HG03139 (cell line): Measurements from ENCODE around the gene PATJ.

ENCODE experiments used
- ATAC-seq: cut with Tn5 transposase; IDR thresholded peaks from one replicate; pipeline ENCODE4 v1.9.1; 2021; ENCODE audit not compliant: unreplicated experiment

Gene PATJ

DNA sequence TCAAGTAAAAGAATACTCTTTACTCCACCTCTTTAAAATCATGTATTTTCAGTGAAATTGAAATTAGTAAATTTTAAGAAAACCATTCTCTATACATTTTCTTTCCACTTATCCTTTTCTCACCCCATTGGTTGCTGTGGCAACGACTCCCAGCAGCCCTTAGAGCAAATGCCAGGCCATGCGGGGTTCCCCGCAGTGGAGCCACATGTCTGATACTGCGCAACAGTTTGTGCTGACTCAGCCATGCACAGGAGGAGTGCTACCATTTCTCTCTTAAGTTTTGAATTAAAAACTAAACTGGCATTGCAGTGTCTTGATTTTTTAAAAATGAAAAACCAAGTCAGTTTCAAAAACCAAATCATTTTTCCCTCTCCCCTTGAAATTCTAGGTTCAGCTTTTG lies 238.3 kb downstream of the PATJ start:
- no peak for ATAC-seq

DNA sequence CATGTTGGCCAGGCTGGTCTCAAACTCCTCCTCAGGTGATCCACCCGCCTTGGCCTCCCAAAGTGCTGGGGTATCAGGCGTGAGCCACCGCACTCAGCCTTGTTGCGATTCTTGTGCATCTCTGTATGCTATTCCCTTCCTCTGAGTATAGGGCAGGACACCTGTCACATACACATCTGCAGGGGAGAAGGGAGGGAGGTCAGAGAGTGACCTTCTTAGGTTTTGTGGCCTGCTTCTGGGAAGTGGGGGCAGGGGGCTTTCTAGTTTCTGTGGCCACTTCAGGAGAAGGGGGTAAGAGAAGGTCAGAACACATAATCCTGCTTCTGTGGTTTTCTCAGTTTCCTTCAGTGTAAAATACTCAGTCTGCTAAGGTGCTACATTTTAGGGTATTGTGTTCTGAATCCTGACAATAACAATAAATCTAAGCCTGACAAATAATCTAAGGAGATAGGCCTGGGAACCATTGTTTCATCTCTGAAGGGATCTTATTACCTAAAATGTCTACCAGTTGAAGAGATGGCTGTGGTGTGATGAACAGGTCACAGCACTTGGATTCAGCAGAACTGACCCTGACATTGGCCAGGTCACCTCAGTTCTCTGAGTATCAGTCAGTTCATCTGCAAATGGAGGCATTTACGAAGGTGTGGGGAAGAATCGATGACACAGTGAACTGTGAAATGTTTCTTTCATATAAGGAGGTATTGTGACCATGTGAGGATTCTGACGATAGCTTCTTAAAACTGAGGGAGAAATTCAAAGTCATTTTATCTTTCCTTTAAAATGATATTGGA lies 239.8 kb downstream of the PATJ start:
- no peak for ATAC-seq

DNA sequence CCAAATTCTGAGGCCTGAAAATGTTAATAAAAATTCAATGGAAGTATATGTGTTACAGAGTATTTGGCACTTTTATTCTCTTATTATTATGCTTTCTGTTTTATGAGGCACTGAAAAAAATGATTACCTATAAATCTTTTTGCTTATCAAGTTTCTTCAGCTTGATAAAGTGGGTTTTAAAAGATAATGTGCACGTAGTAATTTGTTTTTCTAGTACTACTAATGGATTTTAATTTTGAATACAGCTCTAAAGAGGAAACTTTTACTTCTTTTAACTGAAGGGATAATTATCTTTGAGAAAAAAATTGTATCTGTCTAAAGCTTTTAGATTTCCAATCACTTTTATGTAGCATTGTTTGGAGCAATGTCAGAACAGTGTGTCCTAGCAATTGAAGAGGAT lies 241.0 kb downstream of the PATJ start:
- ATAC-seq: no peak

DNA sequence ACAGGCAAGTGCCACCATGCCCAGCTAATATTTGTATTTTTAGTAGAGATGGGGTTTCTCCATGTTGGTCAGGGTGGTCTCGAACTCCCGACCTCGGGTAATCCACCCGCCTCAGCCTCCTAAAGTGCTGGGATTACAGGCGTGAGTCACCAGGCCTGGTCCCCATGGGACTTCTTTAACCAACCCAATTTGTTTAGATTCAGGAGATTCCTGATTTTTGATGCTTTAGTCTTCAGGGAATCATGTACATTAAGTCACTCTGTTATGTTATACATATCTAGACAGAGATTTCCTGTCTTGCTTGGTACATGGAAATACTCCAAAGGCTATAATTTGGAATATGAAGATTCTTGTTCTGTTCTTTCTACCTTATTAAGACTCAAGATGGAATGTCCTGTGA lies 250.0 kb downstream of the PATJ start:
- ATAC-seq: no peak

DNA sequence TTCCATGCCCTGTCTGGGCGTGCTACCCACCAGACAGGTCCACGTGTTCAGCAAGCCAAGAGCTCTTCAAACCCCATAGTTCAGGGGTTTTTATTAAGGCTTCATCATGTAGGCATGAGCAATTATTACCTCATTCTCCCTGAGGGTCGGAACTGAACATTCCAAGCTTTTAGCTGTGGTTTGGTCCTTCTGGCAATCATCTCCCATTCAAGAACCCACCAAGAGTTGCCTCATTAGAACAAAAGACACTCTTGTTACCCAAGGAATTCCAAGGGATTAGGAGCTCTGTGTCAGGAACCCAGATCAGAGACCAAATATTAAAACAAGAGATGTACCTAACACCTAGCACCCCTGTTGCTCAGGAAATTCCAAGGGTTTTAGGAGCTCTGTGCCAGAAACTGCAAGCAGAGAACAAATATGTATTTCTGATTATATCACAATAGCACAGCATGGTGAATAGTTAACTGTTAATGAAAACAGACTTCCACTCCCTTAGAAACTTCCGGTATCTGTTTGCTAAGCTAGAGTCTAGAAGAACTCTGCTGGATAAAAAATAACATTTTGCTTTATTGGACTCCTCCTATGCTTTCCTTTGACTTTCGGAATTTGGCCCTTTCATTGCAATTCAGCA lies 251.2 kb downstream of the PATJ start:
- no peak for ATAC-seq

DNA sequence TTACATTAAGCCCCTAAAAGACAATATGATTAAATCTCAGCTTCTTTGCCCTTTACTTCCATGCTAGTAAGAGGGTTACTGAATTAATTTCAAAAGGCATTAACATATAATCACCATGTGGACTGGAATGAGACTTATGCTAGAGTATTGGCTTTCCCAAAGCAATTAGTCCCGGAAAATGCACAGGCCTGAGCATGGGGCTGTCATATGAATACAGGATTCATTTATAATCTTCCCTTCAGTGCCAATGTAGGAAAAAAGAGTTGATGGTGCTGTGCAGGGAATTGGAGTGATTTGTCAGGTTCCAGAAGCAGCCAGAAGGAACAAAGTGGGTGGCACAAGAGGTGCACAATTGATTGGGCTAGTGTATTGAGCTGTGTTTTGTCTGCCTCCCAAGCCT lies 253.4 kb downstream of the PATJ start:
- ATAC-seq: no peak

DNA sequence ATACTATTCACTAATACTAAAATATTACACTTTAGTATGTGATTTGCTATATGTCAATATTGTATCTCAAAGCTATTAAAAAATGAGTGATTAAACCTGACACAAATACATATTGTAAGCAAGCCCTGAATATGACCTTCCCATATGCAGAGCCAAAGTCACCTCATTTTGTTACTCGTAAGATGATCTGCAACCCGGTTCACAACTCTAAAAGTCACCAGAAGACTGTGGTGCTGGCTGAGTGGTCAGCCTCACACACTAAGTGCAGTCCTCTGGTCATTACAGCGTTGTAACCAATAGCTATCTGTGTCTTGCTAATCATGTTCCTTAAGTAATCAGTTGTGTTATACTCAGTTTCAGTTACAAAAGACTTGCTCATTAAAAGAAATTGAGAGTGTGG lies 254.8 kb downstream of the PATJ start:
- no peak for ATAC-seq

DNA sequence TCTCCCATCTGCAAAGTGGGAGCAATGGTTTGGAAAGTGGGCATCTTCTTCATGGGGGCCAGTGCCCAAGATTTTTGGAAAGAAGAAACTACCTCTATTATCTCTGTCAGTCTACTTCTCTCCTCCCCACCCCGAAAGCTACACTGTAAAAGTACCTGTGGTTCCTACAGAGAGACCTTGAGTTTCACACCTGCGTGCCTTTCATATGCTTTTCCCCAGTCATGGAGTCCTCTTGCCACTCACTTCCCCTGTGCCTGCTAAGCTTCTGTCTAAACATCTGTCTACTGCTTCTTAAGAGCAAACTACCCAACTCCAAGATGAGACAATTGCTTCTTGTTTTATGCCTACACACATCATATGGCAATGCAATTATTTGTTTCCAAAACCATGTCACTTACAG lies 261.5 kb downstream of the PATJ start:
- ATAC-seq: no peak

DNA sequence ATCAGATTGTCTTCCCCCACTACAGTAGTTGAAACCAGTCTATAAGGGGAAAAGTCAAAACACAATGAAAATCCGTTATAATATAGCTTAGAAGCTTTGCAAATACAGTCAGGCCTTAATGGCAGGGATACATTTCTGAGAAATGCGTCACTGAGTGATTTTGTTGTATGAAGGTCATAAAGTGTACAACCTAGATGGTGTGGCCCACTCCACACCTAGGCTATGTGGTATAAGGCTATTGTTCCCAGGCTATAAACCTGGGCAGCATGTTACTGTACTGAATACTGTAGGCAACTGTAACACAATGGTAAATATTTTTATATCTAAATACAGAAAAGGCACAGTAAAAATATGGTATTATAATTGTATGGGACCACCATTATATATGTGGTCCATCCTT lies 264.4 kb downstream of the PATJ start:
- no peak for ATAC-seq

DNA sequence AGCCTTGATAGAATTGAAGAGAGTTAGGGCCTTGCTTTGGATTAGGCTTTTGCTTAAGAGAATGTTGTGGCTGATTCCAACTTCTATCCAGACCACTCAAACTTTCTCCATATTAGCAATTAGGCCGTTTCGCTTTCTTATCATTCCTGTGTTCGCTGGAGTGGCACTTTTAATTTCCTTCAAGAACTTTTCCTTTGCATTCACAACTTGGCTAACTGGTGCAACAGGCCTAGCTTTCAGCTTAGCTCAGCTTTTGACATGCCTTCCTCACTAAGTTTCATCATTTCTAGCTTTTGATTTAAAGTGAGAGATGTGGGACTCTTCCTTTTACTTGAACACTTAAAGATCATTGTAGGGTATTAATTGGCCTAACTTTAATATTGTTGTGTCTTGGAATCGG lies 268.7 kb downstream of the PATJ start:
- no peak for ATAC-seq

DNA sequence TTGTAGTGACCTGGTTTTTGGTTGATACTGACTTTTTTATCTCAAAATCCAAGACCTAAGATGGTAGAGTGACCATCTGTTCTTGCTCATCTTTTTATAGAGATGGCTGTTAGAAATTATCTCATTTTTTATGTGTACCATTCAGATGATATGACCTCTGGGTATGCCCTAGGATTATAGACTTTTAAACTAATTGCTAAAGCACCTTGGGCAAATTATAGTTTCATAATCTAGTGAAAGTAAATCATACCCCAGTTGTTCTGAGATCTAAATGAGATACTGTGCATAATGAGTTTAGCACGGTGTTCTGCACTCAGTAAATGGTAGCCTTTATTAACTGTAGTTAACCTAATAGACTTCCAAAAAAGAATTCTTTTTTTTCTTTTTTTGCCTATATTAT lies 269.8 kb downstream of the PATJ start:
- no peak for ATAC-seq

DNA sequence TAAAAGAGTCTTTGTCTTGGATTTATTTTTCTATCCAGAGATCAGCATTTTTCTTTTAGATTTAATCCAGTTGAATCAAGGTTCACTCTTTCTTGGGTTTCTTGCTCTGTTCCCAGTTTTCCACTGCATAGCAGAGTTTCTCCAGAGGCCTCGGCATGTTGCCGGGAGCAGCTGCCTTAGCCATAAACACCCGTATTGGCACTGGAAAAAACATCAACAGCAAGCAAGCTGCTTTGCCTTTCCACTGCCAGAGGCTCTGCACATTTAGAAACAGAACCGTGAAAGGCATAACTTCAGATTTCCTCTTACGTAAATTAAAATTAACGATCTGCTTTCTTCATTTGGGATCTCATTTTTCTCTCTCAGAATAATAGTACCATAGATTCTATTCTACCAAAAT lies 270.6 kb downstream of the PATJ start:
- no peak for ATAC-seq

DNA sequence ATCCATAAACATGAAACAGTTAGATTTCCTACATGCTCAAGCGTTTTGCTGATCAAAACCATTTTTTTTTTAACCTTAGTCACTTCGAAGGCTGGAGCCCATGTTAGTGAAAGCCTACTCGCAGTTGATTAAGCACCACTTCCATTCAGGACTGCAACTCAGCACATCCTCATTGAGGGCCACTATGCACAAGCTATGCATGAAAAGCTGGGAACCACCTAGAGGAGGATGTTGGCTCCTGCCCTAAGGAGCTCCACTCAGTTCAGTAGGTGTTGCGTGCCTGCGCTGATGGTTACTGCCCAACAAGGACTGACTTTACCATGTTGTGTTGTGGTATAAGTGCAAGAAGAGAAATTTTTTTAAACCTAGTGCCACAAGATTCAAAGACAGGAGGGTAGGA lies 271.0 kb downstream of the PATJ start:
- ATAC-seq: no peak

DNA sequence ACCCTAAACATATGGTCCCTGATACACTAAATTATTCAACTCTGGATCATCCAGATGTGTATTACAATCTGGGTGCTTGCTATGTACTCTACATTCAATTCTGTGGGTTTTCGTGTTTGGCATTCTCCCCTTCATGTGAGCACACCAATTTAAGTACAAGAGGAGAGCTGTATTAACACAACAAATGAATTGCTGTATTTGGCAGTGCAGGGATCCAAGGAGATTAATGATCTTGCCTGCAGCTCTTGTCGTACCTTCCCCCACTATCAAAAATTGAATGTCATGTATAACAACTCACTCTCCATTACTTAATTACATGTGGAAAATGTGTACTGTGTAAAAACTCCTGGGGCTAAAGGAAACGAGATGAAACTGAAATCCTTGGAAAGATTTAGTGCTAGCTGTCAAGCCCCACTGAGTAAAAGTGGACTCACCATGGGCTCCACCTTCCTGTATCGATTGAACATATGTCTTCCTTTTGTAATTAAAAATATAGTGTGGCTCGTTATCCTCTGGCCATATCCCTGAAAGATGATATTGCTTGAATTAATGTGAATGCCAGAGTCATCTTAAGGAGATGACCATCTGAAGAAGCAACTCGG lies 280.2 kb downstream of the PATJ start:
- ATAC-seq: no peak

DNA sequence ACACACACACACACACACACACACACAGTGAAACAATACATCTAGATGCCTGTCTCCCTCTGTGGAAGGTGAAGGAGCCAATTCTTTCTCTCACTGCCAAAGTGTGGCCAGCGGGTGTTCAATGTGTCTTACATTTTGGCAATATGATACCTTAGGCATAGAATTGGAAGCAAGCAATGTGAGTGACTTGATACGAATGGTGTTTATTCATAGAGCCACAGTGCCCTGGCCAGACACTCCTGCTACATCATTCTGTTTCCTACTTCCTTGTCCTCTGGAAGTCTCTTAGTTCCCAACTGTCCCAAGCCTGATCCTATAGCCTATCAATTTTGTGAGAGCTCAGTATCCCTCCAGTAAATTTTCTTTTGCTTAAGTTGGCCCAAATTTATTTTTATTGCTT lies 282.4 kb downstream of the PATJ start:
- no peak for ATAC-seq

DNA sequence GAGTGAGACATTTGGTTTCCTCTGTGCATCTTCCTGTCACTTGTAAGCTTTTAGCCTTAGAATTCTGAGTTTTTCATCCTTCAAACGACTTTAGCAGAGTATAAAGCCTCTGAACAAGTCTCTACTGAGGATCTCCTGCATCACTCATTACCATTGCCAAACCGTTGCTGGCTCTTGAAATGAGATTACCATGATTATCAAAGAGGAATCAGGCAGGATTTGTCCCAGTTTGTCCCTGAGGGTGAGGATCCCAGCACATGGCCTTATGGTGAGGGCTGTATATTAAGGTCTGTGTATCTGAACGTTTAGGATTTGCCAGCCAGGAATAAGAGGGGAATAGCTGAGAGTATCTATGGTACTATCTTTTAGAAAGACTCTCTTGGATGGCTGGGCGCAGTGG lies 282.9 kb downstream of the PATJ start:
- ATAC-seq: no peak

DNA sequence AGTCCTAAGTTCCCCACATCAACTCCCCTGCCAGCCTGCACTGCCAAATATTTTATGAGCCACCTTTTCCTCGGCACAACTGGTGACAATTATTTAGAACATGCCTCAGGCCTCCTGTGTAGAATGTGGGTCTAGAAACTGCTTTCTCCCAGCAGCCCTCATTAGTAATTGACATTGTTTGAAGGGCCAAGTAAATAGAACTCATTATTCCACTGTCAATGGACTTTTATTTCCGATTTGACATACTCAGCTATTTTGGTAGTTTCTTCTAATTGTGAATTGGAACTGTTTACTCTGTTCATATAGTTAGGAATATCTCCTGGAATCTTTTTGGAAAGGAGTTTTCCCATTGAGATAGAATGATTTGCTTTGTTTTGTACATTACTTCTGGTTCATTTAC lies 283.6 kb downstream of the PATJ start:
- no peak for ATAC-seq

DNA sequence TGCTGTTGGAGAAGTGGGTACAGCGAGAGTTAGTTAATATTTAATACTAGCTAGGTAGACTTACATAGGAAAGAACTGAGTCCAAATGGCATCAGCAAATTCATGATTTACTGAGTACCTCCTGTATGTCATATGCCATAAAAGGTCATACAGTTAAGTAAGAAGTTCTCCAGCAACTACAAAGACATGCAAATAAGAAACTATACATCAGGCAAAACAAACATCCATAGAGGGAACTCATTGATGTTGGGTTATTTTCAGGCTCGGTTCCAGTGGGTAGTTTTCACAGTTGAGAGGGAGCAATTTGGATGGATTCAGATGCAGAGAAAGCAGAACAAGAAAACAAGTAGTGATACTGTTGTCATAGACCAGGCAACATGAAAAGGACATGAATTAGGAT lies 287.4 kb downstream of the PATJ start:
- ATAC-seq: no peak

DNA sequence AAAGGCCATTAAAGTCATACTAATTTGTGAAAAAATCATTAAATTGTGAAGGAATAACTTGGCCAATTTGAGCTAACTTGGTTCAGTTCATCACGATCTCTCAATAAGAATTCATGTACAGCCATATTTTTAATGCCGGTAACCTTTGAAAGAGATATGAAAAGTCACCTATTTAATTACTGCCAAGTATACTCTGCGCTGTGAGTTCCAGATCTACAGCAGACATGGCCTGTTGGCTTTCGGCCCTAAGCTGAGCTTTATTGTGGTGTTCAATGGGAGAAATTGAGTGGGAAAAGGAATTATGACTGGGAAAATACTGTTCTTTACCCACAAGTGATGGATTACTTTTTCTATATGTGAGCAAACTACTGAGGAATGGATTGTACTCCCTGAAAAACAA lies 292.5 kb downstream of the PATJ start:
- ATAC-seq: no peak

DNA sequence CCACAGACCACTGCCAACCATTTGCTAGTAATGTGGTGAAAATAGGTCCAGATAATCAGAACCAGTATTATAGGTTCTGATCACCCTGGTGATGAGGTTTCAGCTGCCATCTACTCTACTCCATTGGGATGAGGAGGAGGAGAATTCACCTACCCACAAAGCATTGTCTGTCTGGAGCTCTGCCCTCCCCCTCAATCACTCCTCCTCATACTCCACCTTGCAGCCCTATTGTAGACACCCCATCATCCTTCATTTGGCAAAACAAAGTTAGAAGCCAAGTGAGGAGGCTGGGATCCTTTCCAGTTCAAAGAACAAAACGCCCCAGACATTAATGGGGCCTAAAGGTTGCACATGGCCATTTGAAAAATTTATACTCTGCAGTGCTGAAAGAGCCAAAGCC lies 295.0 kb downstream of the PATJ start:
- ATAC-seq: no peak

DNA sequence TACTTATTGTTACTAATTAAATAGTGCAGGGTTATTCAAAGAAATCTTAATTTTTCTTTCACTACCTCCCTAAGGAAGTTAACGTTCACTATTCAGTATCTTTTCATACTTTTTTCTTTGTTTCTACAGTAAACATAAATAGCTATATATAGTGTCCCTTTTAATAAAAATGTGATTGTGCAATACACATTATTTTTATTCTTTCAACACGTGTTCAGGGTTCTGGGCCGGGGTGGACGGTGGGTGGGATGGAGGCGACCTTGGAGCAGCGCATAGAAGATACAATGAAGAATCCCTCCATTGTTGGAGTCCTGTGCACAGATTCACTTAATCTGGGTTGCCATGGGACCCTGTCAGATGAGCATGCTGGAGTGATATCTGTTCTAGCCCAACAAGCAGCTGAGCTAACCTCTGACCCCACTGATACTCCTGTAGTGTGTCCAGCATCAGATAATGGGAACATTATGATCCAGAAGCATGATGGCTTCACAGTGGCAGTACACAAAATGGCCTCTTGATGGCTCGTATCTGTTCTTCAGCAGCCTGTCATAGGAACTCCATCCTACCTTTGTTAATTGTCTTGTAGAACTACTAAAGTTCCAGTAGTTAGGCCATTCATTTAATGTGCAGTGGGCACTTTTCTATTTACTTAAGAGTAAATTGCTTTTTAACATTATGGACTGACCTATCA lies 296.5 kb downstream of the PATJ start:
- ATAC-seq: no peak

DNA sequence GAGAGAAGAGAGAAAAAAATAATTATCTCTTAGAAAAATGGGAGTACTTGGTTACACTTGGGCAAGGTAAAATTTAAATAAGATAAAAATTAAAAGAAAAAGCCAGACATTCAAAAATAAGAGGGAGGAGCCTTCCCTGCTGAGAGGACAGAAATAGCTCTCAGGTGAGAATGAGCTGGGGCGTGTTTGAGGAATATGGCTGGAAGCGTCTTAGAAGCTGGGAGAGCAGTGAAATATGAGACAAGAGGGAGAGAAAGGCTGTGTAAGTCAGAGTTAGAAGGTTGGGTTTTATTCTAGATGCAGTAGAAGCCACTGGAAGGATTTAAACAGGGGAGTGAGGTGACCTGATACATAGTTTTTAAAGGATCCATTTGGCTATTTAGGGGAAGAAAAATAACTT lies 298.2 kb downstream of the PATJ start:
- ATAC-seq: no peak
